Measurements from ENCODE around the gene RNF146.
A peak's percentile ranks its signal among the peaks of the same experiment; 100 is the strongest.
"Not testable (repeated sequence)": the region's sequence is repeated elsewhere in the genome, so short reads cannot be mapped to it uniquely, and the experiment has no call there.

Gene RNF146

DNA sequence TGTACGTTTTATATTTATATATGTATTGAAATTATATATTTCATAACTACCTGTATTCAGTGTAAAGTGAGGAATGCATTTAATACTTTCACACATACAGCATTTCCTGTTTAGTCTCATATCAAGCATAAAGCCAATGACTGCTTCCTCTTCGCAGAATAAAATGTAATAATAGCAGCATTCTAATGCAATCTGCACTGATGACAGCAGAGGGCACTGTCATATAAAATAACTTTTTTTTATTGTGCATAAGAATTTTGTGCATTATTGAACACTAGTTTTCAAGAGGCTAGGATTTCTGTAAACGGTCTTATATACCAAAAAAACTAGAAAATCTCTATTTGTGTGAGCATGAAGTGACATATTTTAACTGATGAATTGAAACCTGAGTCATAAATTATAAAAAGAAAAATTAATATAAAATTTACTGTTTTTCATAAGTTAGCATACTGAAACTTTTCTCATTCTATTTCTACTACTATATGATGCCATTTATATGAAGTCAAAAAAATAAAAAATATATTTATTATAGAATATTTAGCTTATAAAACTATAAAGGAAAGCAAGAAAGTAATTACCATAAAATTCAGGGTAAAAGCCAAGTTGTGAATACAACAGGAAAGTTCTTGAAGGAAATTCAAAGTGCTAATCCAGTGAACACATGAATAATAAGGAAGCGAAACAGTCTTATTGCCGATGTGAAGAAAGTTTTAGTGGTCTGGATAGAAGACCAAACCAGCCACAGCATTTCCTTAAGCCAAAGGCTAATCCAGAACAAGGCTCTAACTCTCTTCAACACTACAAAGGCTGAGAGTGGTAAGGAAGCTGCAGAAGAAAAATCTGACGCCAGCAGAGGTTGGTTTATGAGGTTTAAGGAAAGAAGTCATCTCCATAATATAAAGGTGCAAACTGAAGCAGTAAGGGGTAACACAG lies 36.3 kb downstream of the RNF146 start:
- H3K4me3 Mint-ChIP-seq = no peak overlapping the region
- peaks cover 19% of the 10 kb centered on the region for H3K36me3 Mint-ChIP-seq
- no peaks in the 10 kb centered on the region for H3K27me3 Mint-ChIP-seq
- peak overlapping the region; percentile 46 for H3K27ac Mint-ChIP-seq
- H3K4me1 Mint-ChIP-seq = peaks cover 54% of the 10 kb centered on the region
- H3K9me3 Mint-ChIP-seq = no peaks in the 10 kb centered on the region

DNA sequence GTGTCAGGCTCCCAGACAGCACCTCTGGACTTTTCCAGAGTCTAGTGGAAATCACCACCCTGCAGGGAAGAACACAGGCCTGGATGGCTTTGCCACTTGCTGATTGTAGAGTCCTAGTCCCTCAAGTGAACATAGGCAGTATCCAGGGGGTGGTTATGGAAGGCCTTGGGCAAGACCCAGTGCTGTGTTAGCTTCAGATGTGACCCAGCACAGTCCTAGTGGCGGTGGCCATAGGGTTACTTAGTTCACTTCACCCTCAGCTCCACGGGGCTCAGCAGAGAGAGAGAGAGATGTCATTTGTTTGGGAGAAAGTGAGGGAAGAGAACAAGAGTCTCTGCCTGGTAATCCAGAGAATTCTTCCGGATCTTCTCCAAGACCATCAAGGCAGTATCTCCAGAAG lies 37.3 kb downstream of the RNF146 start:
- Mint-ChIP-seq H3K36me3 (peaks cover 27% of the 10 kb centered on the region), H3K4me1 (peaks cover 63% of the 10 kb centered on the region), H3K27me3 (no peaks in the 10 kb centered on the region), H3K27ac (no peak overlapping the region), H3K4me3 (no peak overlapping the region), H3K9me3 (no peaks in the 10 kb centered on the region)

GRCh38 chr6:127305741-127306140 lies 39.1 kb downstream of the RNF146 start:
- Mint-ChIP-seq H3K36me3 (peaks cover 41% of the 10 kb centered on the region), H3K9me3 (no peaks in the 10 kb centered on the region), H3K27me3 (no peaks in the 10 kb centered on the region)

DNA sequence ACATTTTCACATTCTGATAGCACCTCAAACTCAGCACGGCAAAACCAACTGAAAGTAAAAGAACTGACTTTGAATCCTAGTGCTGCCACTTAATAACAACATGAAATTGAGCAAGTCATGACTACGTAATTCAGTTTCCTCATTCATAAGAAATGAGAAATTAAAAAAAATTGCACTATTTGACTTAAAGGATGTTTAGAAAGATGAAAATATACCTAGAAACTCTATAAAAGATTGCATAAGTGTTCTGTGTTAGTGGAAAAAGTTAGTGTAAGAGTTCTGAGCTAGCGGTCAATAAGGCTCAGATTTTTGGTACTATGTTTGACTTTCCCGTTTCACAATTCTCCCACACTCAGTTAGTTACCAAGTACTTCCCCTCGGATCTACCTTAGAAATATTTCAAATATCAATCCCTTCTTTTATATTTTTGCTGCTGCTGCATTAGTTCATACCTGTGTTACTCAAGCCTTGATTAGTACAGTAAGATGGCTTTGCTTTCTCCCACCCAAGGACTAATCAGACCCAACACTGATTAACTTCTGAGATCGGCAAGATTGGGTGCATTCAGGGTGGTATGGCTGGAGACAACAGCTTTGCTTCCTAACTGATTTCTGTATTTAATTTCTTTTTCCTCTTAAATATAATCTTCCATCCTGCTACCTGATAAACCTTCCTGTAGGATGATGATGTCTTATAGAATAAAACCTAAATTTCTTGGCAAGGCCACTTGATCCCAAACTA lies 50.9 kb downstream of the RNF146 start:
- Mint-ChIP-seq H3K9me3 (no peaks in the 10 kb centered on the region), H3K27me3 (no peaks in the 10 kb centered on the region), H3K4me3 (no peak overlapping the region), H3K36me3 (peaks cover 17% of the 10 kb centered on the region), H3K4me1 (peaks cover 40% of the 10 kb centered on the region), H3K27ac (no peak overlapping the region)

More at GRCh38 chr6:127305741-127306140, 39.1 kb downstream of the RNF146 start:
- Mint-ChIP-seq H3K4me1 (peaks cover 75% of the 10 kb centered on the region), H3K27ac (no peak overlapping the region), H3K4me3 (no peak overlapping the region)

GRCh38 chr6:127319686-127320085 lies 53.0 kb downstream of the RNF146 start:
- H3K36me3 Mint-ChIP-seq = peaks cover 16% of the 10 kb centered on the region
- H3K9me3 Mint-ChIP-seq = no peaks in the 10 kb centered on the region
- peak overlapping the region; percentile 24 for H3K27ac Mint-ChIP-seq
- no peaks in the 10 kb centered on the region for H3K27me3 Mint-ChIP-seq
- peaks cover 42% of the 10 kb centered on the region for H3K4me1 Mint-ChIP-seq
- no peak overlapping the region for H3K4me3 Mint-ChIP-seq

DNA sequence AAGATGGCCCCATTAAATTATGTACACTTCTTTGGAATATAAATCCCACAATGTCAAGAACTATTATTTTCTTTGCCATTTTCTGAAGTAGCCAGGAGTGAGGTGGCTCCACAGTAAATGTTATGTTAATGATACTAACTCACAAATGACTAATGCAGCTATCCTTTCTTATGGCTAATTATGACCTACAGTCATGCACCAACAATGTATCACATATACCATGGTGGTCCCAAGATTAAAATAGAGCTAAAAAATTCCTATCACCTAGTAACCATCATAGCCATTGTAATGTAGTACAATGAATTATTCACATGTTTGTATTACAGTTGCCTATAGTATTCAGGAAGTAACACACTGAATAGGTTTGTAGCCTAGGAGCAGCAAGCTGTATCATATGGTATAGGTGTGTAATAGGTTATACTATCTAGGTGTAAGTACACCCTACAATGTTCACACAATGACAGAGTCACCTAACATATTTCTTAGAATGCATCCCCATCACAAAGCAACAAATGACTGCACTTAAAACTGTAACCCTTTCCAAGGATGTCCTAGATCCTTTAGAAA lies 61.5 kb downstream of the RNF146 start:
- no peaks in the 10 kb centered on the region for H3K27me3 Mint-ChIP-seq
- H3K4me1 Mint-ChIP-seq = peaks cover 12% of the 10 kb centered on the region
- H3K4me3 Mint-ChIP-seq = no peak overlapping the region
- peaks cover 21% of the 10 kb centered on the region for H3K36me3 Mint-ChIP-seq
- no peaks in the 10 kb centered on the region for H3K9me3 Mint-ChIP-seq
- H3K27ac Mint-ChIP-seq = no peak overlapping the region

DNA sequence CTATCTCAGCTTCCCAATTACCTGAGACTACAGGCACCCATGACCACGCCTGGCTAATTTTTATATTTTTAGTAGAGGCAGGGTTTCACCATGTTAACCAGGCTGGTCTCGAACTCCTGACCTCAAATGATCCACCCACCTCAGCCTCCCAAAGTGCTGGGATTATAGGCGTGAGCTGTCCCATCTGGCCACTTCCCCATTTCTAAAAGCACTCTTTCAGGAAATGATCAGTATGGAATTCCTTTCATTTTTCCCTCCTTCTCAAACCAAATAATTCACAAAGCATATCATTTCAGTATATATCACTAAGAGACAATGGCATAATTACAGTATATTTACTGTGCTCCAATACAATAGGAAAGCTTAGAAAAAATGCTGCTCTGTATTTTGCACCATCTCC lies 64.6 kb downstream of the RNF146 start:
- not testable (repeated sequence) for H3K27me3 Mint-ChIP-seq, H3K9me3 Mint-ChIP-seq, H3K4me3 Mint-ChIP-seq, H3K27ac Mint-ChIP-seq
- Mint-ChIP-seq H3K36me3 (peaks cover 12% of the 10 kb centered on the region), H3K4me1 (peaks cover 36% of the 10 kb centered on the region)

GRCh38 chr6:127332383-127332961 lies 65.8 kb downstream of the RNF146 start:
- Mint-ChIP-seq H3K27ac (no peak overlapping the region), H3K36me3 (peaks cover 11% of the 10 kb centered on the region), H3K4me1 (peaks cover 45% of the 10 kb centered on the region), H3K4me3 (no peak overlapping the region), H3K27me3 (no peaks in the 10 kb centered on the region), H3K9me3 (no peaks in the 10 kb centered on the region)
